ENCODE data around the gene KCNC1.

KCNC1 gene

GRCh38 chr11:17750801-17751165, 16.2 kb downstream of the KCNC1 start:
- Histone ChIP-seq H3K4me2 (ENCODE audit: low read length) (no peak overlapping the region), H3K4me1 (ENCODE audit: control insufficient read depth, insufficient read depth, low read length) (no peaks in the 10 kb centered on the region), H3K27me3 (ENCODE audit: control insufficient read depth, insufficient read depth, low read length) (peaks cover 64% of the 10 kb centered on the region), H3K9ac (ENCODE audit: low read depth, low read length) (no peak overlapping the region), H3K9me3 (replicated peaks; ENCODE audit: low read length) (no peaks in the 10 kb centered on the region), H3K36me3 (ENCODE audit: insufficient read depth, low read length) (no peaks in the 10 kb centered on the region), H3K4me3 (ENCODE audit: low read length) (no peak overlapping the region)

DNA sequence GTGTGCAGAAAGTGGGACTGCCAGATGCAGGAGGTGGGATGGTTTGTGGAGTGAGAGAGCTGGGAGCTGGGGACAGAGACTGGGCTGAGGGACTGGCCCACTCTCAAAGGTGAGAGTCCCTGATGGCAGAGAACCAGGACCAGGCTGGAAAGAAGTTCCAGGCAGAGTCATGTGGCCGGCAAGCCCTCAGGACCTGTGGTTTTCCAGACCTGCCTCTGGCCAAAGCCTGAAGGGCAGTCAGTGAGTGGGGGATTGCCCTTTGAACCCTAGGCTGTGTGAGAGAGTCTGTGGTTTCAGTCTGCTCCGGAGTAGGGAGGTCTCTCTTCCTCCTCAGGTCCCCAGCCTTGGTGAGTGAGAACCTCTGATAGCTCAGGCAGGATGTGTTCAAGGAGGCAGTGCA, 17.0 kb downstream of the KCNC1 start:
- Histone ChIP-seq H3K9ac (ENCODE audit: low read depth, low read length) (no peak overlapping the region), H3K4me1 (ENCODE audit: control insufficient read depth, insufficient read depth, low read length) (no peaks in the 10 kb centered on the region), H3K36me3 (ENCODE audit: insufficient read depth, low read length) (no peaks in the 10 kb centered on the region), H3K4me2 (ENCODE audit: low read length) (no peak overlapping the region), H3K9me3 (replicated peaks; ENCODE audit: low read length) (no peaks in the 10 kb centered on the region), H3K4me3 (ENCODE audit: low read length) (no peak overlapping the region), H3K27me3 (ENCODE audit: control insufficient read depth, insufficient read depth, low read length) (peaks cover 65% of the 10 kb centered on the region)

DNA sequence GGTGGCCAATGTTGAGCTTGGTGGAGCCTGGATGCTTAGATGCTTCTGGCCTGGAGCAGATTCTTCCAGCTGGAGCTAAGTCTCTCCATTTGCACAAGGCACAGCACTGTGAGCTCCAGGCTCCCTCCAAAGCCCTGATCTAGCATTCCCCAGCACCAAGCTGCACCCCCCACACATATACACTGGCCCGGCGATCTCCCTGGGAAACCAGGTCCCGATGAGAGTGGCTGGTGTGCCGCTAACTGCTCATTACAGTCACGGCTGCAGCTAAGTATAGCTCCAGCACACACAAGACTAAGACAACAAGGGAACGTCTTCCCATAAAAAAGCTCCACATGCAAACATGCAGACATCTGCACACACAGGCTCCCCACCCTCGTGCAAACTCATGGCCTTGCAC, 17.6 kb downstream of the KCNC1 start:
- Histone ChIP-seq H3K36me3 (ENCODE audit: insufficient read depth, low read length) (no peaks in the 10 kb centered on the region), H3K4me3 (ENCODE audit: low read length) (no peak overlapping the region), H3K4me2 (ENCODE audit: low read length) (no peak overlapping the region), H3K4me1 (ENCODE audit: control insufficient read depth, insufficient read depth, low read length) (no peaks in the 10 kb centered on the region), H3K27me3 (ENCODE audit: control insufficient read depth, insufficient read depth, low read length) (peaks cover 62% of the 10 kb centered on the region), H3K9me3 (replicated peaks; ENCODE audit: low read length) (no peaks in the 10 kb centered on the region), H3K9ac (ENCODE audit: low read depth, low read length) (no peak overlapping the region)

GRCh38 chr11:17753153-17753552, 18.6 kb downstream of the KCNC1 start:
- no peaks in the 10 kb centered on the region for H3K9me3 ChIP-seq (replicated peaks; ENCODE audit: low read length)
- no peaks in the 10 kb centered on the region for H3K4me1 ChIP-seq (ENCODE audit: control insufficient read depth, insufficient read depth, low read length)
- H3K4me3 ChIP-seq (ENCODE audit: low read length), result no peak overlapping the region
- no peak overlapping the region for H3K4me2 ChIP-seq (ENCODE audit: low read length)
- no peaks in the 10 kb centered on the region for H3K36me3 ChIP-seq (ENCODE audit: insufficient read depth, low read length)
- H3K27me3 ChIP-seq (ENCODE audit: control insufficient read depth, insufficient read depth, low read length), result peaks cover 63% of the 10 kb centered on the region
- H3K9ac ChIP-seq (ENCODE audit: low read depth, low read length), result no peak overlapping the region

- no peaks in the 10 kb centered on the region for H3K36me3 ChIP-seq (ENCODE audit: insufficient read depth, low read length)
- H3K4me2 ChIP-seq (ENCODE audit: low read length), result no peak overlapping the region
- H3K4me3 ChIP-seq (ENCODE audit: low read length), result no peak overlapping the region
- H3K9me3 ChIP-seq (replicated peaks; ENCODE audit: low read length), result no peaks in the 10 kb centered on the region
- H3K9ac ChIP-seq (ENCODE audit: low read depth, low read length), result no peak overlapping the region
- peaks cover 66% of the 10 kb centered on the region for H3K27me3 ChIP-seq (ENCODE audit: control insufficient read depth, insufficient read depth, low read length)
- H3K4me1 ChIP-seq (ENCODE audit: control insufficient read depth, insufficient read depth, low read length), result no peaks in the 10 kb centered on the region
Observed at GRCh38 chr11:17753641-17754040, 19.1 kb downstream of the KCNC1 start.

- Histone ChIP-seq H3K36me3 (ENCODE audit: insufficient read depth, low read length) (no peaks in the 10 kb centered on the region), H3K4me3 (ENCODE audit: low read length) (no peak overlapping the region), H3K27me3 (ENCODE audit: control insufficient read depth, insufficient read depth, low read length) (peaks cover 63% of the 10 kb centered on the region), H3K4me2 (ENCODE audit: low read length) (no peak overlapping the region), H3K4me1 (ENCODE audit: control insufficient read depth, insufficient read depth, low read length) (no peaks in the 10 kb centered on the region), H3K9me3 (replicated peaks; ENCODE audit: low read length) (no peaks in the 10 kb centered on the region), H3K9ac (ENCODE audit: low read depth, low read length) (no peak overlapping the region)
Observed at GRCh38 chr11:17755891-17756290, 21.3 kb downstream of the KCNC1 start.

GRCh38 chr11:17760102-17761029, 25.8 kb downstream of the KCNC1 start:
- Histone ChIP-seq H3K9ac (ENCODE audit: low read depth, low read length) (no peak overlapping the region), H3K4me1 (ENCODE audit: control insufficient read depth, insufficient read depth, low read length) (no peaks in the 10 kb centered on the region), H3K27me3 (ENCODE audit: control insufficient read depth, insufficient read depth, low read length) (peaks cover 26% of the 10 kb centered on the region), H3K9me3 (replicated peaks; ENCODE audit: low read length) (no peaks in the 10 kb centered on the region), H3K36me3 (ENCODE audit: insufficient read depth, low read length) (no peaks in the 10 kb centered on the region), H3K4me2 (ENCODE audit: low read length) (no peak overlapping the region), H3K4me3 (ENCODE audit: low read length) (no peak overlapping the region)

DNA sequence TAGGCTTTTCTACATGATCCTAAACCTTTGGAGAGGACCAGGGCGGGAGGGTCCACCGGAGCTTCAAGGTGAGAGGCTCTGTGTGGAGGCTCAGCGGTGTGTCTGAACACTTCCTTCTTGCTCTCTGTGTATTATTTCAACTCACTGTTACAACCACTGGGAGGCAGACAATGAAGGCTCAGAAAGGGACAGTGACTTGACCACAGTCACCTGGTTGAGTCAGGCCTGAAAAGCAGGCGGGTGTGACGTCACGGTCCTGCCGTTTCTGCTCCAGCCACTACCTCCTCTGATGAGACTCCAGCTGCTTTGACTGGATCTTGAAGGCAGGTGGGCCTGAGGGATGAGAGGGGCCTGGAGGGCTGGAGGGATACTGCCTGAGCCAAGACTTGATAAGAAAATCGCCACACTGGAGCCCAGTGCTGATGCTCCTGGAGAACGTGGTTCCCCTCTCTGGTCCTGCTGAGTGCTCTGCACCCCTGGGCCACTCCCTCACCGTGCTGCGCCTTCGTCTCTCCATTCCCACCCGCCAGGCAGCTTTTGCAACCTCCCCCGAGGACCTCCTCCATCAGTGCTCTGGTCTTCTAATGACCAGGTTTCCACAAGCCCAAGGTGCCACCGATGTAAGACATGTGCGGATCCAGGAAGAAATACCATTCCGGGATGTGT, 27.9 kb downstream of the KCNC1 start:
- H3K9me3 ChIP-seq (replicated peaks; ENCODE audit: low read length), result no peaks in the 10 kb centered on the region
- no peak overlapping the region for H3K9ac ChIP-seq (ENCODE audit: low read depth, low read length)
- H3K36me3 ChIP-seq (ENCODE audit: insufficient read depth, low read length), result no peaks in the 10 kb centered on the region
- no peak overlapping the region for H3K4me3 ChIP-seq (ENCODE audit: low read length)
- H3K4me1 ChIP-seq (ENCODE audit: control insufficient read depth, insufficient read depth, low read length), result no peaks in the 10 kb centered on the region
- H3K4me2 ChIP-seq (ENCODE audit: low read length), result no peak overlapping the region
- H3K27me3 ChIP-seq (ENCODE audit: control insufficient read depth, insufficient read depth, low read length), result peaks cover 19% of the 10 kb centered on the region

- H3K36me3 ChIP-seq (ENCODE audit: insufficient read depth, low read length), result no peaks in the 10 kb centered on the region
- no peaks in the 10 kb centered on the region for H3K9me3 ChIP-seq (replicated peaks; ENCODE audit: low read length)
- no peaks in the 10 kb centered on the region for H3K4me1 ChIP-seq (ENCODE audit: control insufficient read depth, insufficient read depth, low read length)
- no peak overlapping the region for H3K9ac ChIP-seq (ENCODE audit: low read depth, low read length)
- no peak overlapping the region for H3K4me3 ChIP-seq (ENCODE audit: low read length)
- H3K4me2 ChIP-seq (ENCODE audit: low read length), result no peak overlapping the region
- peaks cover 17% of the 10 kb centered on the region for H3K27me3 ChIP-seq (ENCODE audit: control insufficient read depth, insufficient read depth, low read length)
Observed at GRCh38 chr11:17763244-17763643, 28.7 kb downstream of the KCNC1 start.

DNA sequence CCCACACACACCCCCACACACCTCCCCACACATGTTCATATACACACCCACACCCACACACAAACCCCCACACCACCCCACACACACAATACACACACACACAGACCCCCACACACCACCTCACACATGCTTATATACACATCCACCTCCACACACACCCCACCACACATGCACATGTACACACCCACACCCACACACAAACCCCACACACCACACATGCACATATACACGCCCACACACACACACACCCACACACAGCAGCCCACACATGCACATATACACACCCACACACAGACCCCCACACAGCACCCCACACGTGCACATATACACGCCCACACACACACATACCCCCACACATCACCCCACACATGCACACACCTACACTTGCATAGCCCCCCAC, 29.1 kb downstream of the KCNC1 start:
- H3K27me3 ChIP-seq (ENCODE audit: control insufficient read depth, insufficient read depth, low read length), result peaks cover 14% of the 10 kb centered on the region
- H3K4me1 ChIP-seq (ENCODE audit: control insufficient read depth, insufficient read depth, low read length), result no peaks in the 10 kb centered on the region
- no peak overlapping the region for H3K4me3 ChIP-seq (ENCODE audit: low read length)
- no peak overlapping the region for H3K9ac ChIP-seq (ENCODE audit: low read depth, low read length)
- H3K9me3 ChIP-seq (replicated peaks; ENCODE audit: low read length), result no peaks in the 10 kb centered on the region
- H3K4me2 ChIP-seq (ENCODE audit: low read length), result no peak overlapping the region
- H3K36me3 ChIP-seq (ENCODE audit: insufficient read depth, low read length), result no peaks in the 10 kb centered on the region

DNA sequence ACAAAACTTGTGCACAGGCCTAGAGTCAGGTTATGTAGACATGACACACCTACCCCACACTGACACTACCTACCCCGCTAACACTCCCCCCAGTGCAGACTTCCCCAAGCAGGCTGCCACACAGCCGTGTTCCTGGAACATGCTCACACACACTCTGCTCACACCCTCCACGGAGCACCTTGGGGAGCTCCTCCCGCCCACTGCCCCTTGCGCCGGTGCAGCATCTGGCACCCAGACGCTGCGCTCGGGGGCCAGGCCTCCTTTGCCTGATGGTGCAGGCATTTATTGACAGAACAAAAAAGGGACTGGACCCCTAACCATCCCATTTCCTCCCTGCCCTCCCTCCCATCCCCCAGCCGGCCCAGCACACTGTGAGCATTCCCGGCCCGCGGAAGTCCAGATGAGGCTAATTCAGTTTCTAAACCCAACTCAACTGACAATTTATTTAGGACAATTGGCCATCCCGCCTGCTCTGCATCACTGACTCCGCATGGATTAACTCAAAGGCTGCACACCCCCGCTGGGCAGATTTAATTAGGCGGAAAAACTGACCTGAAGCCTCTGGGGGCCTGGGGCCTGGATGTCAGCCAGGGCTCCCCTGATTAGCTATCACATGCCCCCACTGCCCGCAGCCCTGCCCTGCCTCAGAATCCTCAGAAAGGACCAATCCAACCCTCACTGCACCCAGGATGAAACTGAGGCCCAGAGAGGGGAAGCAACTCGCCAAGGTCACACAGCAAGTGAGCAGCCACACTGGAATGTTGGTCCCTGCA, 30.1 kb downstream of the KCNC1 start:
- no peaks in the 10 kb centered on the region for H3K4me1 ChIP-seq (ENCODE audit: control insufficient read depth, insufficient read depth, low read length)
- no peak overlapping the region for H3K4me3 ChIP-seq (ENCODE audit: low read length)
- no peaks in the 10 kb centered on the region for H3K36me3 ChIP-seq (ENCODE audit: insufficient read depth, low read length)
- H3K9ac ChIP-seq (ENCODE audit: low read depth, low read length), result no peak overlapping the region
- no peaks in the 10 kb centered on the region for H3K9me3 ChIP-seq (replicated peaks; ENCODE audit: low read length)
- no peak overlapping the region for H3K4me2 ChIP-seq (ENCODE audit: low read length)
- H3K27me3 ChIP-seq (ENCODE audit: control insufficient read depth, insufficient read depth, low read length), result peaks cover 7% of the 10 kb centered on the region
